Activated T-cell treated with anti-CD3 and anti-CD28 coated beads for 48 hours (primary cell): ENCODE data around the gene PARVG.

Source experiments
- DNase-seq: peaks from one replicate; pipeline ENCODE4 v3.0.0-alpha.2; 2020; ENCODE audit warnings: low read depth

Gene PARVG

DNA sequence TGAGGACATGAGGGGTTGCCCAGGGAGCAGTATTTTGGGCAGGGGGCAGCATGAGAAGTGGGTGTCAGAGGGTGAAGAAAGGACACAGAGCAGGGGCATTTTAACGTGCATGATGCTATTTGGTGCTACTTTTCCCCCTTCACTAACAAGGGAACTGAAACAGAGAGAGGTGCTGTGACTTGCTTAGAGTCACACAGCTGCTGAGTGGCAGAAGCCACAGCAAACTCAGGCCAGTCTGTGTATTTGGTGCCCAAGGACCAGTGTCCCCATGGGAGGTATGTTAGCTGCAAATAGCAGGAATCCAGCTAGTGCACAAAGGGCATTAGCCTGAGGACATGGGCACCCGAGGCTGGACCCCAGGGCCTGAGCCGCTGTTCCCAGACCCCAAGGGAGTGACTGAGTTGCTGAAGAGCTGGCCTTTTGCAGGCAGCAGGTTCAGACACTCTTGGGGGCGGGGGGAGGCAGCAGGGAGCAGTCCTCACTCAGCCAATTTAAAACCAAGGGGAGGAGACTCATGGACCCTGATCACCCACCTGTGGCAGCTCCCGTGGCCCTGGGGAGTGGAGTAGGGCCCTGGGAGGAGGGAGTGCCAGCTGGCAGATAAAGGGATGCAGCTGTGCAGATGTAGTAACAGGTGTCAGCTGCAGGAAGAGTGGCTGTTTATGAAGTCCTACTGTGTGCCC lies 14.6 kb downstream of the PARVG start:
- DNase-seq, result no peak

DNA sequence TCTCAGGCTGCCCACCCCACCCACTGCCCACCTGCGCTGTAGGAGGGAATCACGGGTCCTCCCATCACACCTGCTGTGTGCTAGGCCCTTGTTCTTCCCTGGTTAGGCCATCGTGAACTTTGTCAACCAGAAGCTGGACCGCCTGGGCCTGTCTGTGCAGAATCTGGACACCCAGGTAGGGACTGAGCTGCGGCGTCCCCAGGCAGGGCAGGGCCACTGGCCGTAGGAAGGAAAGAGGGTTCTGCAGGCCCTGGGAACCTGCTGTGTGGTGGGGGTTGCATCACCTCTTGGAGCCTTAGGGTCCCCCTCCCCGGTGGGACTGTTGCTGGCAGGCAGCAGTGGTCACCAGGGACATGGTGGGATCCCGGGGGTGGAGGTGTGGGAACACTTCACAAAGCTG lies 15.5 kb downstream of the PARVG start:
- no peak for DNase-seq

- DNase-seq, result no peak
Observed at GRCh38 chr22:44196731-44197131, 16.0 kb downstream of the PARVG start.

- no peak for DNase-seq
Observed at GRCh38 chr22:44197271-44197670, 16.5 kb downstream of the PARVG start.

DNA sequence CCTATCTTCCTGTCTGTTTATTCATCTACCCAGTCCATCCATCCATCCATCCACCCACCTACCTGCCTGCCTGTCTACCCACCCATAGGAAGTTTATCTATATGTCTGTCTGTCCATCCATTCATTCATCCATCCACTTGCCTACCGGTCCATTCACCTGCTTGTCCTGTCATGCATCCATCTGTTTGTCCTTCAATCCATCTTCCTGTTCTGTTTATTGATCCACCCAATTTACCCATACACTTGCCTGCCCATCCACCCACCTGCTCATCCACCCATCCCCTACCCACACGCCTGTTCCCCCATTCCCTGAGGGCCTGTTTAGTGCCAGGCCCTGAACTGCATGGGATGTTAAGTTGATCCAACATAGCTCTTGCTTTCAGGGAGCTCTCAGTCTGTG lies 18.4 kb downstream of the PARVG start:
- no peak for DNase-seq

DNA sequence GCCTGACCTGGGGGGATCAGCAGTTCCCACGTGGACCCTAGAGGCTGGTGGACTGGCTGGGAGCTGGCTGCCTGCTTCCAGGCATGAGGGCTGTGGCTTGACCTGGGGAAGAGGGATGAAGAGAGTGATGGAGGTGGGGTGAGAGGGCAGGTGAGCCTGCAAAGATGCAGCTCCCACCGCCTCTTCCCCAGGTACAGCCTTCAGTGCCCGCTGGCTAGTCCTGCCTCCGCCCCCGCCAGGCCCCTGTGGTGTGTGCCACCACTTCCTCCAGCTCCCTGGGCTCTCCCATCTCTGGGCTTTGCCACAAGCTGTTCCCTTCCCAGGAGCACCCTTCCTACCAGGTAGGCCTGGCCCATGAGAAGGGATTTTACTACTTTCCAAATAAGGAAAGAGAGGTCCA lies 19.1 kb downstream of the PARVG start:
- no peak for DNase-seq

GRCh38 chr22:44200451-44200850 lies 19.7 kb downstream of the PARVG start:
- no peak for DNase-seq

- no peak for DNase-seq
Observed at GRCh38 chr22:44200855-44201550, 20.3 kb downstream of the PARVG start.

GRCh38 chr22:44201665-44202064 lies 20.9 kb downstream of the PARVG start:
- DNase-seq, result no peak

DNA sequence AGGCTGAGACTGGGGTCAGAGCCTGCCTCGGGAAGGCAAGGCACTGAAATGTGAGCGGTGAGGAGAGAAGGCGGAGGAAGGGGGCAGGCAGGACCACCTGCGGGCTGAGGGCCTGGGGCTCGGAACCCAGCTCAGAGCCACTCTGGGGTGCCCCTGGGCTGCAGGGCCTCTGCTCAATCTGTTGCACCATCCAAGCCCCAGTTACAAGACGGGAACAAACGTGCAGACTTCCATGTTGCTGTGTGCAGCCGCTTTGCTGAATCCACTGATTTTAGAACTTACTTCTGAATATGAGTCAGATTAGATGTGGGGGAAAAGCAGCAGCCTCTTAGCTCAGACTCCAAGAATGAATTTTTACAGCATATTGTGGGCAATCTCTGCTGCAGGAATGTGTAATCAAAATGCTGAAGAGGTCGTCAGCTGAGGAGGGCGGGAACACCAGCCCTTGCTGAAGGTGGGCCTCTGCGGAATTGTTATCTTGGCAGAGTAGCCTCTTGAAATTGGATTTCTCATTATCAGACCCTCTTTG lies 21.6 kb downstream of the PARVG start:
- DNase-seq, result no peak

DNA sequence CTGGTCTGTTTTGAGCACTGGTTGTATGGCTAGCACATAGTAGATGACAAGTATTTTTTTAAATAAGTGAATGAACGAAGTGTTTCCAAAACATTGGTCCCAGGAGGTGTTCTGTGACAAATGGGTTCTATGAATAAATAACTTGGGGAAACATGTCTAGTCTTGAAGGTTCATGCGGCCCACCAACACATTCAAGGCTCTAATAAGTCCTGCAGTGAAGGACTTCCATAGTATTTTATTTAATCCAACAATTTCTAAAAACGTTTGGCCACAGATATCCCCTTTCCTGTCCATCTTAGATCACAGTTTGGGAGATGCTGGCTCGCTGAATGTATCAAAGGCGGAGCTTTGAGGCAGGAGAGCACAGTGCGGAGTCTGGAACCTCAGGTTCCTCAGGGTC lies 22.5 kb downstream of the PARVG start:
- no peak for DNase-seq

GRCh38 chr22:44204739-44205515 lies 24.2 kb downstream of the PARVG start:
- no peak for DNase-seq

GRCh38 chr22:44205516-44206329 lies 25.0 kb downstream of the PARVG start:
- DNase-seq, result no peak

- no peak for DNase-seq
Observed at GRCh38 chr22:44206330-44206645, 25.6 kb downstream of the PARVG start.

- DNase-seq, result no peak
Observed at GRCh38 chr22:44206696-44207095, 26.0 kb downstream of the PARVG start.

DNA sequence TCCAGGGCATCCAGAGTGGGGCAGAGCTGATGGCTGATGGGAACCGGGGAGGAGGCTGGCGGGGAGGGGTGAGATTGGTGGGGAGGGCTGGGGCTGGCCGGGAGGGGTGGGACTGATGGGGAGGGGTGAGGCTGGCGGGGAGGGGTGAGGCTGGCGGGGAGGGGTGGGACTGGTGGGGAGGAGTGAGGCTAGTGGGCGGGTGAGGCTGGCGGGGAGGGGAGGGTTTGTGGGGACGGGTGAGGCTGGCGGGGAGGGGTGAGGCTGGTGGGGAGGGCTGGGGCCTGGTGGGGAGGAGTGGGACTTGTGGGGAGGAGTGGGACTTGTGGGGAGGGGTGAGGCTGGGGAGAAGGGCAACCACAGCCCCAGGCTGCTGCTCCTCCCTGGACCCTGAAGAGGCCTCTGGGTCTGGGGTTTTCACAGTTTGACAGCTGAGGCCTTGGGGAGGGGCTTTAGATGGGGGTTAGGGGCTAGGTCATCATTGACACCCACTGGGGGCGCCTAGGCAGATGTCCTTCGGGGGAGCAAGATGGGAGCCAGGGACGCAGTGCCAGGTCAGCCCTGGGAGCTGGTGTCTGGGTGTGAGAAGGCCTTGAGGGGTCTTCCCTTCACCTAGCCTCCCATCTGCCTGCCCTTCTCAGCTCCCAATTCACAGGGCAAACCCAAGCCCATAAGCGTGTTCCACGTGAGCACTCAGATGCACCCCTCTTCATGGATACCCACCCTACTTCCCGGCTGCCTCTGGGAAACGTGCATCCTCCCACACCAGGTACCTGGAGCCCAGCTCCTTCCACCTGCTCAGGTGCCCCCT lies 26.7 kb downstream of the PARVG start:
- no peak for DNase-seq

- DNase-seq, result no peak
Observed at GRCh38 chr22:44207981-44208317, 27.2 kb downstream of the PARVG start.

DNA sequence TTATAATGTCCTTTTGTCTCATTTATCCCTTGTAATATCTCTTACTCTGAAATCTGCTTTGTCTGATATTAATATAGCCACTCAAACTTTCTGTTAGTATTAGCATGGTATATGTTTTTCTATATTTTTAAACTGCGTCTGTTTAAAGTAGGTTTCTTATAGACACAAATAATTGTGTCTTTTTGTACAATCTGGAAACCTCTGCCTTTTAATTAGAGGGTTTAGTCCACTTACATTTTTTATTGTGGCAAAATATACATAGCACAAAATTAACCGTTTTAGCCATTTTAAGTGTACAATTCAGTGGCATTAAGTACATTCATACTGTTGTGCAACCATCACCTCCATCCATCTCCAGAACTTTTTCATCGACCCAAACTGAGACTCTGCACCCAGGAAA lies 28.6 kb downstream of the PARVG start:
- DNase-seq, result no peak

DNA sequence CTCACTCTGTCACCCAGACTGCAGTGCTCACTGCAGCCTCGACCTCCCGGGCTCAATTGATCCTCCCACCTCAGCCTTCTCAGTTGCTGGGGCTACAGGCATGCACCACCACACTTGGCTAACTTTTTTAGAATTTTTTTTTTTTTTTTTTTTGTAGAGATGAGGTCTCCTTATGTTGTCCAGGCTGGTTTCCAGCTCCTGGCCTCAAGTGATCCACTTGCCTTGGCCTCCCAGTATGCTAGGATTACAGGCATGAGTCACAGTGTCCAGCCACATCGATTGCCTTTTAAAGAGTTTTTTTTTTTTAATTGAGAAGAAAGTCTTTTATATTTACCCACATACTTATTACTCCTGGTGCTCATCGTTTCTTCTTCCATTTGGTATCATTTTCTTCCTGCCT lies 30.0 kb downstream of the PARVG start:
- no peak for DNase-seq

DNA sequence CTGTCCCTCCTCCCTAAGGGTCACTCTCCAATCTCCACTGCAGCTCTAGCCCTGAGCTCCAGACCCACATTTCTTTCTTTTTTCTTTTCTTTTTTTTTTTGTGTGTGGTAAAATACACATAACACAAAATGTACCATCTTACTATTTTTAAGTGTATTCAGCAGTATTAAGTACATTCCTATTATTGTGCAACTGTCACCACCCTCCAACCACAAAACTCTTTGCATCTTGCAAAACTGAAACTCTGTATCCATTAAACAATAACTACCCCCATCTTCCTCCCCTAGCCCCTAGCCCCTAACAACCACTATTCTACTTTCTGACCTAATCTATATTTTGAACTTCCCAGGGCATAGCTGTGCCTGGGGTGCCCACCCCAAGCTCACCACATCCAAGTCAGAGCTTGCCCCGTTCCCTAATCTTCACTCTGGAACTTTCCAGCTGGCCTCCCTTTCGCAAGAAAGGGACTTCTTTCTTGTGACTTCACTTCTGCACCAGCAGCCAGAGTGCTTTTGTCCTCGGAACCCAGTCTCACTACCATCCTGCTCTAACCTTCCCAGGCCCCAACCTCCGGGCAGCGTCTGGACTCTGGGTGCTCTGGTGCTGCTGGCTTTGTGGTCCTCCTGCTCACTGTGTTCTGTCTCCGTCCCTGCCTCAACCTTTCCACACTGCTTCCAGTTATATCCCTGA lies 30.7 kb downstream of the PARVG start:
- DNase-seq, result no peak
